ENCODE results near the gene BAIAP2L2. TPM values are rescaled to one million over a fixed set of nuclear protein-coding genes. Genes with fewer than 3 reads are reported as not detected.

BAIAP2L2 gene
- total and polyA plus RNA-seq, 4 donors = 0.33 to 0.46 (median 0.44) TPM; not detected in 1

DNA sequence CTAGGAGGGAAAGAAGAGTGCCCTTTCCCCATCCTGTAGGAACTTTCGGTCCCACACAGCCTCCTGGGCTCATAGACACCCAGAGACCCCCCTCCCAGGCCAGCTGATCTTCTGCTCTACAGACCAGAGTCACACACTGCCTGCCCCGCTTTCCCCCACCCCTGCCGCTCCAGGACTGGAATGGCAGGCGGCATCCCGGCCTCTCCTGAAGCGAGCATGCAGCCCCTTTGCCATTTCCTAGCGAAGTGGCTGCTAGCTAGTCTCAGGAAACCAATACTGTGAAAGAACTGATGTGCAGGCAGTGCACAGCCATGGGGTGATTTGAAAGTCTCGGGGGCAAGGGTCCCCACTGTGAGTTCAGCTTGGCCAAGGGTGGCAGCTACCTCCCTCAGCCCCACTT lies 44.9 kb downstream of the BAIAP2L2 start:
- Histone ChIP-seq H3K27ac (ENCODE audit: low read depth in 1 of 2, low read length in 2 of 2) (no peak overlapping the region), H3K9me3 (ENCODE audit: control insufficient read depth in 4 of 4, low read length in 3 of 4) (no peaks in the 10 kb centered on the region), H3K9ac (ENCODE audit: low read depth in 1 of 2, low read length in 2 of 2) (no peak overlapping the region), H3K27me3 (ENCODE audit: control insufficient read depth in 4 of 4, insufficient read depth in 4 of 4, low read length in 3 of 4) (no peaks in the 10 kb centered on the region), H3K36me3 (ENCODE audit: control insufficient read depth in 4 of 4, insufficient read depth in 3 of 4, low read depth in 1 of 4, low read length in 3 of 4) (peaks cover 4 to 50% (median 26%) of the 10 kb centered on the region in 4 donors), H3K4me3 (ENCODE audit: low read depth in 1 of 3, low read length in 3 of 3) (no peak overlapping the region), H3K4me1 (ENCODE audit: control insufficient read depth in 4 of 4, insufficient read depth in 4 of 4, low read length in 3 of 4) (no peaks in the 10 kb centered on the region)
- TF ChIP-seq REST (IDR thresholded peaks at IDR 0.05) = no peak
- TF ChIP-seq YY1 (IDR thresholded peaks at IDR 0.05) = no peak
- no peak for TF ChIP-seq TAF1 (conservative IDR thresholded peaks at IDR 0.05)
- TF ChIP-seq JUND (IDR thresholded peaks at IDR 0.05) = no peak
- TF ChIP-seq, protein P1, sequence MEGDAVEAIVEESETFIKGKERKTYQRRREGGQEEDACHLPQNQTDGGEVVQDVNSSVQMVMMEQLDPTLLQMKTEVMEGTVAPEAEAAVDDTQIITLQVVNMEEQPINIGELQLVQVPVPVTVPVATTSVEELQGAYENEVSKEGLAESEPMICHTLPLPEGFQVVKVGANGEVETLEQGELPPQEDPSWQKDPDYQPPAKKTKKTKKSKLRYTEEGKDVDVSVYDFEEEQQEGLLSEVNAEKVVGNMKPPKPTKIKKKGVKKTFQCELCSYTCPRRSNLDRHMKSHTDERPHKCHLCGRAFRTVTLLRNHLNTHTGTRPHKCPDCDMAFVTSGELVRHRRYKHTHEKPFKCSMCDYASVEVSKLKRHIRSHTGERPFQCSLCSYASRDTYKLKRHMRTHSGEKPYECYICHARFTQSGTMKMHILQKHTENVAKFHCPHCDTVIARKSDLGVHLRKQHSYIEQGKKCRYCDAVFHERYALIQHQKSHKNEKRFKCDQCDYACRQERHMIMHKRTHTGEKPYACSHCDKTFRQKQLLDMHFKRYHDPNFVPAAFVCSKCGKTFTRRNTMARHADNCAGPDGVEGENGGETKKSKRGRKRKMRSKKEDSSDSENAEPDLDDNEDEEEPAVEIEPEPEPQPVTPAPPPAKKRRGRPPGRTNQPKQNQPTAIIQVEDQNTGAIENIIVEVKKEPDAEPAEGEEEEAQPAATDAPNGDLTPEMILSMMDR (IDR thresholded peaks at IDR 0.05; ENCODE audit: low read depth, low read length, missing input control) = no peak
- no peak for TF ChIP-seq HNF4A (conservative IDR thresholded peaks at IDR 0.05)
- TF ChIP-seq, protein P2, sequence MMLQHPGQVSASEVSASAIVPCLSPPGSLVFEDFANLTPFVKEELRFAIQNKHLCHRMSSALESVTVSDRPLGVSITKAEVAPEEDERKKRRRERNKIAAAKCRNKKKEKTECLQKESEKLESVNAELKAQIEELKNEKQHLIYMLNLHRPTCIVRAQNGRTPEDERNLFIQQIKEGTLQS (IDR thresholded peaks at IDR 0.05) = no peak
- no peak for TF ChIP-seq RXRA (IDR thresholded peaks at IDR 0.05)
- TF ChIP-seq, protein P3, sequence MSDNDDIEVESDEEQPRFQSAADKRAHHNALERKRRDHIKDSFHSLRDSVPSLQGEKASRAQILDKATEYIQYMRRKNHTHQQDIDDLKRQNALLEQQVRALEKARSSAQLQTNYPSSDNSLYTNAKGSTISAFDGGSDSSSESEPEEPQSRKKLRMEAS (IDR thresholded peaks at IDR 0.05) = no peak
- no peak for TF ChIP-seq ZBTB33 (IDR thresholded peaks at IDR 0.05)
- no peak for TF ChIP-seq NR2F2 (IDR thresholded peaks at IDR 0.05)
- no peak for TF ChIP-seq EGR1 (IDR thresholded peaks at IDR 0.05; ENCODE audit: low read depth in 2 of 2)
- TF ChIP-seq FOXA1 (IDR thresholded peaks at IDR 0.05) = no peak
- TF ChIP-seq HNF4G (IDR thresholded peaks at IDR 0.05) = no peak
- TF ChIP-seq SP1 (IDR thresholded peaks at IDR 0.05) = no peak
- TF ChIP-seq GABPA (IDR thresholded peaks at IDR 0.05 in 1 of 2, conservative IDR thresholded peaks at IDR 0.05 in 1 of 2) = no peak
- TF ChIP-seq RAD21 (IDR thresholded peaks at IDR 0.05) = no peak
- no peak for DNase-seq (ENCODE audit: low spot score)
- 98% methylated on average over 8 of the region's 8 CpGs for WGBS
